IMR-90 (cell line): Measurements from ENCODE around the gene YKT6. TPM values are rescaled to one million over a fixed set of nuclear protein-coding genes. Genes with fewer than 3 reads are reported as not detected.

Experiments
- ATAC-seq: fragments of 200-7000 bp; cut with Tn5 transposase; 2 replicates; pipeline ENCODE4 v1.9.1; 2020; ENCODE audit warnings: low read depth, mild to moderate bottlenecking, moderate library complexity
- BruUV-seq: library from RNA; stranded (reverse); fragments of 400-500 nt; replicated peaks from 2 replicates; lab custom pipeline; 2021; lab: Mats Ljungman, UMichigan
- CTCF ChIA-PET: fragments of 300-600 bp; formaldehyde crosslinking; extraction: SDS; loops from one replicate; lab custom pipeline; 2021; ENCODE audit warnings: antibody characterized with exemption; lab: Yijun Ruan, JAX
- POLR2A ChIA-PET: fragments of 300-600 bp; sonication (Branson Sonifier 250); formaldehyde crosslinking; loops from one replicate; lab custom pipeline; 2022; ENCODE audit warnings: antibody characterized with exemption; ENCODE audit not compliant: unreplicated experiment; lab: Charles Lee
- DNase-seq: peaks from one replicate; pipeline ENCODE4 v3.0.0; 2013
- H2AFZ ChIP-seq: replicated peaks from 2 replicates; pipeline ENCODE3; 2013; ENCODE audit warnings: low read length, mild to moderate bottlenecking; ENCODE audit not compliant: poor library complexity
- H2AK5ac ChIP-seq: 2 replicates; pipeline ENCODE4 v1.6.1; 2013; ENCODE audit warnings: low read depth, low read length, inconsistent platforms
- H2AK9ac ChIP-seq: replicated peaks from 2 replicates; pipeline ENCODE3; 2013; ENCODE audit warnings: mild to moderate bottlenecking, low read depth, low read length, moderate library complexity; ENCODE audit not compliant: poor library complexity
- H2BK120ac ChIP-seq: 2 replicates; pipeline ENCODE4 v1.6.1; 2013; ENCODE audit warnings: low read depth, low read length, inconsistent platforms
- H2BK15ac ChIP-seq: 3 replicates; pipeline ENCODE4 v1.6.1; 2013; ENCODE audit warnings: low read depth, low read length, inconsistent platforms
- H2BK20ac ChIP-seq: 2 replicates; pipeline ENCODE4 v1.6.1; 2013; ENCODE audit warnings: low read depth, mild to moderate bottlenecking, inconsistent platforms, low read length, moderate library complexity
- H2BK5ac ChIP-seq: 2 replicates; pipeline ENCODE4 v1.6.1; 2013; ENCODE audit warnings: mild to moderate bottlenecking, low read depth, low read length, inconsistent platforms; ENCODE audit not compliant: poor library complexity, severe bottlenecking
- H3K14ac ChIP-seq: replicated peaks from 2 replicates; pipeline ENCODE4 v1.6.1; 2013; ENCODE audit warnings: low read depth, low read length, inconsistent platforms
- H3K18ac ChIP-seq: 2 replicates; pipeline ENCODE4 v1.6.1; 2013; ENCODE audit warnings: low read depth, low read length, control low read depth
- H3K23ac ChIP-seq: 2 replicates; pipeline ENCODE4 v1.6.1; 2013; ENCODE audit warnings: low read depth, low read length, inconsistent platforms
- H3K27ac ChIP-seq: 2 replicates; pipeline ENCODE4 v1.5.1; 2013; ENCODE audit warnings: mild to moderate bottlenecking, control low read depth, low read length; ENCODE audit not compliant: insufficient read depth
- H3K27me3 ChIP-seq: 2 replicates; pipeline ENCODE4 v1.6.1; 2013; ENCODE audit warnings: low read length; ENCODE audit not compliant: control insufficient read depth, insufficient read depth
- H3K36me3 ChIP-seq: 2 replicates; pipeline ENCODE4 v1.6.1; 2013; ENCODE audit warnings: low read length, mixed read lengths; ENCODE audit not compliant: control insufficient read depth, insufficient read depth
- H3K4ac ChIP-seq: 2 replicates; pipeline ENCODE4 v1.6.1; 2013; ENCODE audit warnings: low read depth, low read length, inconsistent platforms
- H3K4me1 ChIP-seq: 2 replicates; pipeline ENCODE4 v1.6.1; 2013; ENCODE audit warnings: low read length, mixed read lengths; ENCODE audit not compliant: control insufficient read depth, insufficient read depth
- H3K4me2 ChIP-seq: 2 replicates; pipeline ENCODE4 v1.6.1; 2013; ENCODE audit warnings: low read depth, mild to moderate bottlenecking, control low read depth, low read length, moderate library complexity
- H3K4me3 ChIP-seq: 2 replicates; pipeline ENCODE4 v1.5.1; 2013; ENCODE audit warnings: low read depth, mild to moderate bottlenecking, control low read depth, low read length, moderate library complexity; ENCODE audit not compliant: insufficient read depth
- H3K56ac ChIP-seq: 2 replicates; pipeline ENCODE4 v1.6.1; 2013; ENCODE audit warnings: low read length, inconsistent platforms; ENCODE audit not compliant: insufficient read depth; ENCODE audit errors: extremely low read depth
- H3K79me1 ChIP-seq, 2 experiments: 2 replicates each; pipeline ENCODE4 v1.6.1; 2013; ENCODE audit warnings: low read length in 2 of 2, inconsistent platforms in 1 of 2, low read depth in 1 of 2
- H3K9ac ChIP-seq: 2 replicates; pipeline ENCODE4 v1.6.1; 2013; ENCODE audit warnings: low read depth, low read length, control low read depth
- H3K9me1 ChIP-seq: 2 replicates; pipeline ENCODE4 v1.6.1; 2013; ENCODE audit warnings: low read length, inconsistent platforms; ENCODE audit not compliant: insufficient read depth
- H3K9me3 ChIP-seq: 2 replicates; pipeline ENCODE4 v1.6.1; 2013; ENCODE audit warnings: low read length; ENCODE audit not compliant: control insufficient read depth, insufficient read depth
- H4K20me1 ChIP-seq: 2 replicates; pipeline ENCODE4 v1.6.1; 2013; ENCODE audit warnings: low read length, inconsistent platforms; ENCODE audit not compliant: insufficient read depth
- H4K5ac ChIP-seq: 2 replicates; pipeline ENCODE4 v1.6.1; 2013; ENCODE audit warnings: mild to moderate bottlenecking, low read depth, low read length, control low read depth
- H4K8ac ChIP-seq, 2 experiments: 2 replicates each; pipeline ENCODE4 v1.6.1; 2013; ENCODE audit warnings: low read depth in 2 of 2, low read length in 2 of 2, control low read depth in 1 of 2, inconsistent platforms in 1 of 2
- H4K91ac ChIP-seq: 2 replicates; pipeline ENCODE4 v1.6.1; 2013; ENCODE audit warnings: low read depth, low read length, inconsistent platforms; ENCODE audit not compliant: insufficient read depth
- BHLHE40 ChIP-seq: fragments of 150-350 bp; IDR thresholded peaks from 2 replicates; pipeline ENCODE4 v1.6.1; 2016; ENCODE audit warnings: mild to moderate bottlenecking, low read depth, low read length
- CEBPB ChIP-seq: IDR thresholded peaks from 2 replicates; pipeline ENCODE4 v1.6.1; 2012; ENCODE audit warnings: low read depth, low read length, improper control_type of control experiment
- CHD1 ChIP-seq: IDR thresholded peaks from 2 replicates; pipeline ENCODE4 v1.6.1; 2012; ENCODE audit warnings: low read depth, low read length, improper control_type of control experiment
- CTCF ChIP-seq: conservative IDR thresholded peaks from 2 replicates; pipeline ENCODE4 v1.5.1; 2012; ENCODE audit warnings: mild to moderate bottlenecking, low read depth, low read length, improper control_type of control experiment
- ELK1 ChIP-seq: fragments of 150-350 bp; IDR thresholded peaks from 2 replicates; pipeline ENCODE4 v1.6.1; 2016; ENCODE audit warnings: low read depth, mild to moderate bottlenecking, low read length, moderate library complexity, borderline replicate concordance
- FOS ChIP-seq: fragments of 150-350 bp; IDR thresholded peaks from 2 replicates; pipeline ENCODE4 v1.6.1; 2016; ENCODE audit warnings: low read depth, low read length
- MAFK ChIP-seq: IDR thresholded peaks from 2 replicates; pipeline ENCODE4 v1.6.1; 2012; ENCODE audit warnings: low read depth, low read length, improper control_type of control experiment
- NFE2L2 ChIP-seq: fragments of 150-350 bp; IDR thresholded peaks from 2 replicates; pipeline ENCODE4 v1.6.1; 2016; ENCODE audit warnings: low read depth, mild to moderate bottlenecking, low read length
- RAD21 ChIP-seq: IDR thresholded peaks from 2 replicates; pipeline ENCODE4 v1.6.1; 2012; ENCODE audit warnings: low read length, improper control_type of control experiment
- RCOR1 ChIP-seq: IDR thresholded peaks from 2 replicates; pipeline ENCODE4 v1.6.1; 2012; ENCODE audit warnings: mild to moderate bottlenecking, low read length, improper control_type of control experiment; ENCODE audit not compliant: insufficient replicate concordance
- WGBS, 2 experiments: methylation state at CpG; one replicate each; pipeline versions ENCODE4 v1.1.5 to v1.1.7; 2013; ENCODE audit warnings: missing lambda C conversion rate in 2 of 2; ENCODE audit not compliant: insufficient read length in 1 of 2; ENCODE audit errors: extremely low coverage in 2 of 2; 5-methylcytosine and 5-hydroxymethylcytosine counted together
- dilution Hi-C: fragments of 300-500 bp; cut with HindIII; formaldehyde crosslinking; loops from one replicate; pipeline ENCODE4 v1.14.3; 2018; ENCODE audit warnings: low sequenced_read_pairs; ENCODE audit not compliant: unreplicated experiment
- in situ Hi-C: fragments of 300-500 bp; cut with MboI; formaldehyde crosslinking; loops from 3 replicates; pipeline ENCODE4 v1.14.3; 2019; ENCODE audit warnings: low sequenced_read_pairs, inconsistent platforms, mixed read lengths
- intact Hi-C: fragments of 100-400 bp; cut with micrococcal nuclease; formaldehyde crosslinking; loops from 2 replicates; pipeline ENCODE4 v1.10.0; 2022
- polyA plus RNA-seq, 3 experiments: library from polyadenylated mRNA; depleted of rRNA; stranded (reverse); fragments of >200 nt; gene quantifications; 2 replicates each; pipeline ENCODE4 v1.2.3, GENCODE V29; 2012; ENCODE audit warnings: low replicate concordance in 1 of 3
- total RNA-seq: library from RNA; depleted of rRNA; stranded (reverse); fragments of >200 nt; gene quantifications from 2 replicates; pipeline ENCODE4 v1.2.3, GENCODE V29; 2012
- TF ChIP-seq, protein P1 (sequence below): fragments of 150-350 bp; IDR thresholded peaks from 2 replicates; pipeline ENCODE4 v1.6.1; 2017; ENCODE audit warnings: mild to moderate bottlenecking, antibody characterized with exemption, low read length, low read depth

YKT6 gene
- total and polyA plus RNA-seq, 2 of the 4 experiments (the other 2 are of a cell fraction): 115 to 120 TPM

GRCh38 chr7:44225566-44226395, 25.0 kb downstream of the YKT6 start (continued):
- TF ChIP-seq ELK1: no peak

- no peak overlapping the region for H3K14ac ChIP-seq
- H3K9me3 ChIP-seq: no peaks in the 10 kb centered on the region
- no peak overlapping the region for H3K27ac ChIP-seq
- no peaks in the 10 kb centered on the region for H3K79me1 ChIP-seq
- POLR2A ChIA-PET: no interaction called here
- H2BK20ac ChIP-seq: no peak overlapping the region
- no peak overlapping the region for H3K4me3 ChIP-seq
- intact Hi-C loops (no loop called here), in situ Hi-C loops (no loop called here), dilution Hi-C loops (no loop called here)
- no peak for ATAC-seq
- H3K18ac ChIP-seq: no peak overlapping the region
- no peak overlapping the region for H3K56ac ChIP-seq
- H3K4me2 ChIP-seq: no peak overlapping the region
- H4K5ac ChIP-seq: no peak overlapping the region
- H4K8ac ChIP-seq: no peak overlapping the region
- no peak overlapping the region for H2BK5ac ChIP-seq
- H3K9ac ChIP-seq: no peak overlapping the region
- 13% methylated on average over 6 of the region's 17 CpGs; no CpG with 5 or more reads in 1 of the 2 experiments for WGBS, 2 experiments
- H2AK9ac ChIP-seq: no peak overlapping the region
- H3K4ac ChIP-seq: no peak overlapping the region
- no peak overlapping the region for H2AK5ac ChIP-seq
- no peak for DNase-seq
- H3K23ac ChIP-seq: no peak overlapping the region
- H3K27me3 ChIP-seq: peaks cover 60% of the 10 kb centered on the region
- no peaks in the 10 kb centered on the region for H3K36me3 ChIP-seq
- H4K91ac ChIP-seq: no peak overlapping the region
- H3K9me1 ChIP-seq: no peaks in the 10 kb centered on the region
- CTCF ChIA-PET: no interaction called here
- no peaks in the 10 kb centered on the region for H3K4me1 ChIP-seq
- H2BK15ac ChIP-seq: no peak overlapping the region
- no peak overlapping the region for H2AFZ ChIP-seq
- no peak overlapping the region for H2BK120ac ChIP-seq
- BruUV-seq: no TSS peak
- no peaks in the 10 kb centered on the region for H4K20me1 ChIP-seq
- TF ChIP-seq ELK1 (no peak), CHD1 (no peak), RAD21 (no peak), CEBPB (no peak), RCOR1 (no peak), MAFK (no peak), FOS (no peak), BHLHE40 (no peak), NFE2L2 (no peak), CTCF (no peak)
- TF ChIP-seq, protein P1, sequence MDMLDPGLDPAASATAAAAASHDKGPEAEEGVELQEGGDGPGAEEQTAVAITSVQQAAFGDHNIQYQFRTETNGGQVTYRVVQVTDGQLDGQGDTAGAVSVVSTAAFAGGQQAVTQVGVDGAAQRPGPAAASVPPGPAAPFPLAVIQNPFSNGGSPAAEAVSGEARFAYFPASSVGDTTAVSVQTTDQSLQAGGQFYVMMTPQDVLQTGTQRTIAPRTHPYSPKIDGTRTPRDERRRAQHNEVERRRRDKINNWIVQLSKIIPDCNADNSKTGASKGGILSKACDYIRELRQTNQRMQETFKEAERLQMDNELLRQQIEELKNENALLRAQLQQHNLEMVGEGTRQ: no peak
These were observed 25.6 kb downstream of the YKT6 start for GRCh38 chr7:44226396-44226753.
